GM12878 (cell line): Measurements from ENCODE around the gene SLC36A2. TPM values are rescaled to one million over a fixed set of nuclear protein-coding genes. Genes with fewer than 3 reads are reported as not detected.

Experiments
- ATAC-seq: fragments of 200-7000 bp; cut with Tn5 transposase; 3 replicates; pipeline ENCODE4 v1.9.1; 2020; ENCODE audit warnings: mild to moderate bottlenecking, moderate library complexity
- BruUV-seq: library from RNA; stranded (reverse); fragments of 400-500 nt; replicated peaks from 2 replicates; lab custom pipeline; 2021; lab: Mats Ljungman, UMichigan
- CTCF ChIA-PET: fragments of 300-600 bp; sonication (Branson Sonifier 250); formaldehyde crosslinking; extraction: SDS; loops from one replicate; lab custom pipeline; 2021; ENCODE audit warnings: inconsistent platforms; lab: Yijun Ruan, JAX
- POLR2A ChIA-PET: fragments of 350-600 bp; formaldehyde crosslinking; extraction: SDS; loops from one replicate; lab custom pipeline; 2021; ENCODE audit warnings: inconsistent platforms; lab: Charles Lee
- RAD21 ChIA-PET: fragments of 300-600 bp; sonication (Branson Sonifier 250); formaldehyde crosslinking; loops from one replicate; lab custom pipeline; 2023; ENCODE audit warnings: antibody characterized with exemption; ENCODE audit not compliant: unreplicated experiment; lab: Charles Lee
- SMC1A ChIA-PET: fragments of 300-600 bp; sonication (Branson Sonifier 250); formaldehyde crosslinking; loops from one replicate; lab custom pipeline; 2023; ENCODE audit not compliant: unreplicated experiment, uncharacterized antibody; lab: Charles Lee
- DNase-seq: peaks from one replicate; pipeline ENCODE4 v3.0.0-alpha.2; 2011; ENCODE audit warnings: low read depth, low spot score
- FAIRE-seq: peaks from 3 replicates; lab custom pipeline; 2011; peaks lifted over from hg19 to GRCh38; lab: Jason Lieb, UNC
- H2AFZ ChIP-seq: 2 replicates; pipeline ENCODE4 v1.6.0; 2011; ENCODE audit warnings: low read depth, low read length, control low read depth; ENCODE audit not compliant: control insufficient read depth
- H3K27ac ChIP-seq: 2 replicates; pipeline ENCODE4 v1.5.1; 2011; ENCODE audit warnings: control low read depth; ENCODE audit not compliant: control insufficient read depth, insufficient read depth
- H3K27me3 ChIP-seq, 2 experiments: replicated peaks in 1 of 2; 2 replicates each; pipeline versions ENCODE4 v1.6.0 to v1.6.1; 2011; ENCODE audit warnings: low read length in 1 of 2; ENCODE audit not compliant: control insufficient read depth in 2 of 2, insufficient read depth in 2 of 2
- H3K36me3 ChIP-seq, 2 experiments: 2 replicates each; pipeline ENCODE4 v1.5.1; 2011; ENCODE audit warnings: low read length in 1 of 2; ENCODE audit not compliant: control insufficient read depth in 2 of 2, insufficient read depth in 2 of 2
- H3K4me1 ChIP-seq: 2 replicates; pipeline ENCODE4 v1.6.1; 2011; ENCODE audit warnings: mild to moderate bottlenecking, low read length, moderate library complexity, mixed read lengths; ENCODE audit not compliant: control insufficient read depth, insufficient read depth
- H3K4me2 ChIP-seq: 2 replicates; pipeline ENCODE4 v1.6.0; 2011; ENCODE audit warnings: control low read depth; ENCODE audit not compliant: control insufficient read depth, insufficient read depth
- H3K4me3 ChIP-seq: fragments of 200-600 bp; sonication (generic); 2 replicates; pipeline ENCODE4 v1.5.1; 2016
- H3K79me2 ChIP-seq: 2 replicates; pipeline ENCODE4 v1.6.0; 2011; ENCODE audit warnings: low read length; ENCODE audit not compliant: control insufficient read depth, insufficient read depth
- H3K9ac ChIP-seq: 2 replicates; pipeline ENCODE4 v1.8.0; 2011; ENCODE audit warnings: low read length, control low read depth, mixed read lengths; ENCODE audit not compliant: control insufficient read depth, insufficient read depth
- H3K9me3 ChIP-seq: replicated peaks from 3 replicates; pipeline ENCODE4 v1.5.1; 2011; ENCODE audit warnings: mild to moderate bottlenecking, low read length; ENCODE audit not compliant: control insufficient read depth, insufficient read depth
- H4K20me1 ChIP-seq: 2 replicates; pipeline ENCODE4 v1.6.0; 2011; ENCODE audit not compliant: control insufficient read depth, insufficient read depth
- CREB1 ChIP-seq: IDR thresholded peaks from 2 replicates; pipeline ENCODE4 v1.6.1; 2012; ENCODE audit warnings: low read depth, mild to moderate bottlenecking, inconsistent platforms
- EED ChIP-seq: sonication (generic); IDR thresholded peaks from 2 replicates; pipeline ENCODE4 v1.6.1; 2016; ENCODE audit warnings: antibody characterized with exemption, low read depth
- IKZF1 ChIP-seq: fragments of 450-650 bp; conservative IDR thresholded peaks from 2 replicates; pipeline ENCODE4 v1.6.1; 2017; ENCODE audit warnings: antibody characterized with exemption, mild to moderate bottlenecking
- IKZF2 ChIP-seq, 2 experiments: fragments of 450-650 bp; IDR thresholded peaks; 2 replicates each; pipeline ENCODE4 v1.6.1; 2017; ENCODE audit warnings: mild to moderate bottlenecking in 2 of 2, moderate library complexity in 2 of 2
- IRF4 ChIP-seq: IDR thresholded peaks from 2 replicates; pipeline ENCODE4 v1.6.1; 2011; ENCODE audit warnings: low read depth, low read length
- NFXL1 ChIP-seq: fragments of 450-650 bp; IDR thresholded peaks from 2 replicates; pipeline ENCODE4 v1.6.1; 2017; ENCODE audit warnings: antibody characterized with exemption, mild to moderate bottlenecking, borderline replicate concordance
- NR2F1 ChIP-seq: fragments of 450-650 bp; conservative IDR thresholded peaks from 2 replicates; pipeline ENCODE4 v1.6.1; 2017; ENCODE audit warnings: mild to moderate bottlenecking
- PAX8 ChIP-seq: fragments of 450-650 bp; IDR thresholded peaks from 2 replicates; pipeline ENCODE4 v1.6.1; 2017; ENCODE audit warnings: mild to moderate bottlenecking, moderate library complexity
- PML ChIP-seq: IDR thresholded peaks from 2 replicates; pipeline ENCODE4 v1.6.1; 2012; ENCODE audit warnings: low read length, inconsistent platforms
- SIX5 ChIP-seq: IDR thresholded peaks from 2 replicates; pipeline ENCODE4 v1.6.1; 2011; ENCODE audit warnings: mild to moderate bottlenecking, low read depth, low read length, moderate library complexity; ENCODE audit not compliant: severe bottlenecking
- YBX1 ChIP-seq: fragments of 450-650 bp; IDR thresholded peaks from 2 replicates; pipeline ENCODE4 v1.6.1; 2016; ENCODE audit warnings: antibody characterized with exemption
- YY1 ChIP-seq: IDR thresholded peaks from 2 replicates; pipeline ENCODE4 v1.6.1; 2011; ENCODE audit warnings: low read depth, mild to moderate bottlenecking, low read length
- ZBED1 ChIP-seq: IDR thresholded peaks from 2 replicates; pipeline ENCODE4 v1.6.1; 2016; ENCODE audit warnings: borderline replicate concordance
- ZNF24 ChIP-seq: fragments of 450-650 bp; IDR thresholded peaks from 2 replicates; pipeline ENCODE4 v1.6.1; 2017; ENCODE audit warnings: antibody characterized with exemption, mild to moderate bottlenecking
- WGBS: methylation state at CpG from one replicate; pipeline ENCODE4 v1.1.6; 2016; ENCODE audit warnings: low lambda C conversion rate; ENCODE audit not compliant: insufficient replicate concordance, insufficient coverage; ENCODE audit errors: missing lambda C conversion rate; 5-methylcytosine and 5-hydroxymethylcytosine counted together
- in situ Hi-C: fragments of 300-500 bp; cut with MboI; formaldehyde crosslinking; loops from 9 replicates; pipeline ENCODE4 v1.14.3; 2018; ENCODE audit warnings: mixed read lengths
- intact Hi-C: fragments of 100-400 bp; cut with micrococcal nuclease; formaldehyde crosslinking; loops from one replicate; pipeline ENCODE4 v1.14.2; 2022; ENCODE audit not compliant: unreplicated experiment
- polyA plus RNA-seq, 11 experiments: library from polyadenylated mRNA; depleted of rRNA in 4 of 11; unstranded in 6 of 11; stranded (reverse) in 5 of 11; fragments of >200 nt; fragmentation: Nextera tagmentation in 4 of 11; fragmentation: Illumina TruSeq in 1 of 11; extraction: Ambion mirVana in 4 of 11; extraction: Trizol in 1 of 11; gene quantifications; 1 replicate in 1 of 11; 2 replicates in 10 of 11; pipeline versions ENCODE4 v1.2.1 to v1.2.3, GENCODE V29; 2011 to 2016; ENCODE audit warnings: inconsistent platforms in 2 of 11, missing spikeins in 2 of 11, low read depth in 1 of 11
- total RNA-seq, 4 experiments: library from RNA; depleted of rRNA in 3 of 4; stranded (reverse); fragments of >200 nt in 3 of 4; fragmentation: Illumina TruSeq in 1 of 4; extraction: Trizol in 1 of 4; gene quantifications; 2 replicates each; pipeline versions ENCODE4 v1.2.1 to v1.2.3, GENCODE V29; 2013 to 2021
- TF ChIP-seq, protein P1 (sequence below): fragments of 450-650 bp; IDR thresholded peaks from 2 replicates; pipeline ENCODE4 v1.6.1; 2017; ENCODE audit warnings: antibody characterized with exemption, mild to moderate bottlenecking, moderate library complexity
- TF ChIP-seq, protein P2 (sequence below): fragments of 450-650 bp; IDR thresholded peaks from 2 replicates; pipeline ENCODE4 v1.6.1; 2017; ENCODE audit warnings: mild to moderate bottlenecking, moderate library complexity

SLC36A2 gene
- total and polyA plus RNA-seq, 10 of the 15 experiments (the other 5 are each of a cell fraction or from before 2014, with no cell fraction given), result not detected

DNA sequence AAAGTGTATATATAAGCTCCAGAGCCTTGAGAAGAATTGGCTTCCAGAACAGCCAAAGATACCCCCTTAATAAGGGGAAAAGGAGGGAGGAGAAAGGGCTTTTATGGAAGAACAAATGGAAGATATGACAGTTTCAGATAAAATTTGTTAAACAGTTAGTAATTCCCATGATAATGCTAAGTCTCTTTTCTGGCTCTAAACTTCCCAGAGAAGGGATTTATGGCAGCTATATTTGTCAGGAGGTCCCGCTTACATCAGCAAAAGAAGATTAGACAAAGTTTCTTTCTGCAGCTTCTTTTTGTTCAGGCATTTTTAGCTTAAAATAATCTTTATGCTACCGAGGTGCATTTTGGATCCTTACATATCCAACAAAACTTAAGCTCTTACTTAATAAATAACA, 29.5 kb downstream of the SLC36A2 start:
- Histone ChIP-seq H3K9ac (no peak overlapping the region), H4K20me1 (no peaks in the 10 kb centered on the region), H3K4me2 (no peak overlapping the region), H2AFZ (no peak overlapping the region), H3K79me2 (no peaks in the 10 kb centered on the region), H3K27me3 (no peaks in the 10 kb centered on the region; a peak in 1 of 4 replicates), H3K9me3 (no peaks in the 10 kb centered on the region), H3K4me1 (no peaks in the 10 kb centered on the region), H3K27ac (no peak overlapping the region), H3K4me3 (no peak overlapping the region), H3K36me3 (no peaks in the 10 kb centered on the region)
- FAIRE-seq (no peak), DNase-seq (no peak), ATAC-seq (no peak)
- TF ChIP-seq, protein P1, sequence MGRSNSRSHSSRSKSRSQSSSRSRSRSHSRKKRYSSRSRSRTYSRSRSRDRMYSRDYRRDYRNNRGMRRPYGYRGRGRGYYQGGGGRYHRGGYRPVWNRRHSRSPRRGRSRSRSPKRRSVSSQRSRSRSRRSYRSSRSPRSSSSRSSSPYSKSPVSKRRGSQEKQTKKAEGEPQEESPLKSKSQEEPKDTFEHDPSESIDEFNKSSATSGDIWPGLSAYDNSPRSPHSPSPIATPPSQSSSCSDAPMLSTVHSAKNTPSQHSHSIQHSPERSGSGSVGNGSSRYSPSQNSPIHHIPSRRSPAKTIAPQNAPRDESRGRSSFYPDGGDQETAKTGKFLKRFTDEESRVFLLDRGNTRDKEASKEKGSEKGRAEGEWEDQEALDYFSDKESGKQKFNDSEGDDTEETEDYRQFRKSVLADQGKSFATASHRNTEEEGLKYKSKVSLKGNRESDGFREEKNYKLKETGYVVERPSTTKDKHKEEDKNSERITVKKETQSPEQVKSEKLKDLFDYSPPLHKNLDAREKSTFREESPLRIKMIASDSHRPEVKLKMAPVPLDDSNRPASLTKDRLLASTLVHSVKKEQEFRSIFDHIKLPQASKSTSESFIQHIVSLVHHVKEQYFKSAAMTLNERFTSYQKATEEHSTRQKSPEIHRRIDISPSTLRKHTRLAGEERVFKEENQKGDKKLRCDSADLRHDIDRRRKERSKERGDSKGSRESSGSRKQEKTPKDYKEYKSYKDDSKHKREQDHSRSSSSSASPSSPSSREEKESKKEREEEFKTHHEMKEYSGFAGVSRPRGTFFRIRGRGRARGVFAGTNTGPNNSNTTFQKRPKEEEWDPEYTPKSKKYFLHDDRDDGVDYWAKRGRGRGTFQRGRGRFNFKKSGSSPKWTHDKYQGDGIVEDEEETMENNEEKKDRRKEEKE, result no peak
- TF ChIP-seq PAX8 (no peak), CREB1 (no peak), ZNF24 (no peak), ZBED1 (no peak), IKZF1 (no peak), YY1 (no peak), NFXL1 (no peak), PML (no peak), IRF4 (no peak), YBX1 (no peak), IKZF2 (IDR thresholded peaks at IDR 0.05) (no peak), NR2F1 (no peak), EED (no peak), SIX5 (no peak)
- TF ChIP-seq, protein P2, sequence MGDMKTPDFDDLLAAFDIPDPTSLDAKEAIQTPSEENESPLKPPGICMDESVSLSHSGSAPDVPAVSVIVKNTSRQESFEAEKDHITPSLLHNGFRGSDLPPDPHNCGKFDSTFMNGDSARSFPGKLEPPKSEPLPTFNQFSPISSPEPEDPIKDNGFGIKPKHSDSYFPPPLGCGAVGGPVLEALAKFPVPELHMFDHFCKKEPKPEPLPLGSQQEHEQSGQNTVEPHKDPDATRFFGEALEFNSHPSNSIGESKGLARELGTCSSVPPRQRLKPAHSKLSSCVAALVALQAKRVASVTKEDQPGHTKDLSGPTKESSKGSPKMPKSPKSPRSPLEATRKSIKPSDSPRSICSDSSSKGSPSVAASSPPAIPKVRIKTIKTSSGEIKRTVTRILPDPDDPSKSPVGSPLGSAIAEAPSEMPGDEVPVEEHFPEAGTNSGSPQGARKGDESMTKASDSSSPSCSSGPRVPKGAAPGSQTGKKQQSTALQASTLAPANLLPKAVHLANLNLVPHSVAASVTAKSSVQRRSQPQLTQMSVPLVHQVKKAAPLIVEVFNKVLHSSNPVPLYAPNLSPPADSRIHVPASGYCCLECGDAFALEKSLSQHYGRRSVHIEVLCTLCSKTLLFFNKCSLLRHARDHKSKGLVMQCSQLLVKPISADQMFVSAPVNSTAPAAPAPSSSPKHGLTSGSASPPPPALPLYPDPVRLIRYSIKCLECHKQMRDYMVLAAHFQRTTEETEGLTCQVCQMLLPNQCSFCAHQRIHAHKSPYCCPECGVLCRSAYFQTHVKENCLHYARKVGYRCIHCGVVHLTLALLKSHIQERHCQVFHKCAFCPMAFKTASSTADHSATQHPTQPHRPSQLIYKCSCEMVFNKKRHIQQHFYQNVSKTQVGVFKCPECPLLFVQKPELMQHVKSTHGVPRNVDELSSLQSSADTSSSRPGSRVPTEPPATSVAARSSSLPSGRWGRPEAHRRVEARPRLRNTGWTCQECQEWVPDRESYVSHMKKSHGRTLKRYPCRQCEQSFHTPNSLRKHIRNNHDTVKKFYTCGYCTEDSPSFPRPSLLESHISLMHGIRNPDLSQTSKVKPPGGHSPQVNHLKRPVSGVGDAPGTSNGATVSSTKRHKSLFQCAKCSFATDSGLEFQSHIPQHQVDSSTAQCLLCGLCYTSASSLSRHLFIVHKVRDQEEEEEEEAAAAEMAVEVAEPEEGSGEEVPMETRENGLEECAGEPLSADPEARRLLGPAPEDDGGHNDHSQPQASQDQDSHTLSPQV, result no peak
- no TSS peak for BruUV-seq
- intact Hi-C loops (loop anchor here (5.0 to 10.0 kb wide), 6 partner anchors 151 to 513 kb away; no protein-coding TSS in a partner anchor), in situ Hi-C loops (no loop called here)
- CTCF ChIA-PET, result interaction anchor here (0.5 to 3.8 kb wide), 13 partner anchors 18 to 516 kb away, joined by 3 to 41 read pairs (median 5); no protein-coding TSS in a partner anchor
- WGBS, result 40% methylated on average over 2 of the region's 2 CpGs
- RAD21 ChIA-PET, result interaction anchor here (0.7 to 2.5 kb wide), 8 partner anchors 35 to 648 kb away, joined by 3 to 5 read pairs (median 4); no protein-coding TSS in a partner anchor
- POLR2A ChIA-PET, result interaction anchor here (1.3 kb wide), 1 partner anchor 17 kb away, joined by 3 read pairs; no protein-coding TSS in a partner anchor
- SMC1A ChIA-PET, result interaction anchor here (1.0 to 1.7 kb wide), 11 partner anchors 8 to 268 kb away, joined by 3 to 6 read pairs (median 3); no protein-coding TSS in a partner anchor
